ENCODE results near the gene ADD3. TPM values are rescaled to one million over a fixed set of nuclear protein-coding genes. Genes with fewer than 3 reads are reported as not detected.

The ADD3 gene
- total RNA-seq, 1 experiment from 2014 or later: 59.9 TPM

DNA sequence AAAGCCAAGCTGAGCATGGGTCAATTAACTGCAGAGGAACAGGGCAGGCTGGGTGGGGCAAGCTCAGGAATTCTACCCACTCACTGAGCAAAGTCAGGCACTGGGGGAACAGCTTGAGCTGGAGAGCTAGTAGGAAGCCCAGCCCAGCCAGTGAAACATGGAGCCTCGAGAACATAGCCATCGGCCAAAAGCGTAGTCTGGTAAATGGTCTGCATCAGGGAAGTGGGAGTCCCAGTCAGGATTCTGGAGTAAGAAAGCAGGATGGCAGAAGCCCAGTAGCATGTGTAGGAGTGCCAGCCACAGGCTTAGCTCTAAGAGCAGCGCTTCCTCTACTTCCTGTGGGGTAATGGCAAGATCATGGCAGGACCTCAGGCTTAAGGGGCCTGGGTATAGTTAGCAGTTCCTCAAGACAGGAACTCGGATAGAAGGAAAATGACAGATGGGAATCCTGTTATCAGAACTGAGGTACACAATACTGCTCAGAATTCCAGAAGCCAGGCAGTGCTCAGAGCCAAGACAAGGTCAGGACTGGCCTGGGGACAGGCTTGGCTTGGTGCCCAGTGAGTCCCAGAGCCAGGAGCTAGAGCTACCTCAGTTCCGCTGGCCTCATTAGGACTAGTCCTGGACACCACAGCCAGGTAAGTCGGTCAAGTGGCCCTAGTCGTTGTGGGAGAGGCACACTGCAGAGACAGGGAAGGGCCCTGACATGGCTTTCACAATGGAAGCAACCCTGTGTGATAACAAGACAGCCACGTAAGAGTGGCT is 134.3 kb downstream of the ADD3 start:
- no peak overlapping the region for H3K56ac ChIP-seq (ENCODE audit: insufficient read length, low read depth, low read length)
- H2BK12ac ChIP-seq (ENCODE audit: insufficient read length, low read depth, low read length): no peak overlapping the region
- Mint-ChIP-seq H3K36me3 (ENCODE audit: insufficient read depth in 1 of 3, low read depth in 3 of 3) (no peaks in the 10 kb centered on the region), H3K27me3 (ENCODE audit: low read depth) (peaks cover 36% of the 10 kb centered on the region), H3K9me3 (no peaks in the 10 kb centered on the region), H3K4me1 (peaks cover 2 to 7% of the 10 kb centered on the region in 2 experiments; a peak in 3 of 4 replicates), H3K4me3 (no peak overlapping the region), H3K27ac (no peak overlapping the region; a peak in 1 of 7 replicates)
- WGBS (ENCODE audit: extremely low coverage, insufficient read length, low lambda C conversion rate): no CpG with 5 or more reads among the region's 9 CpGs
- H4K91ac ChIP-seq (ENCODE audit: insufficient read length, low read depth, low read length): no peak overlapping the region
- no peak overlapping the region for H3K14ac ChIP-seq (ENCODE audit: insufficient read depth, low read length)
- no peak overlapping the region for H3K9ac ChIP-seq (ENCODE audit: extremely low read depth, insufficient read length, low read length)
- H2BK15ac ChIP-seq (ENCODE audit: low read depth, low read length): no peak overlapping the region
- no peak overlapping the region for H4K5ac ChIP-seq (ENCODE audit: insufficient read length, low read depth, low read length)
- no peaks in the 10 kb centered on the region for H3K4me1 ChIP-seq (ENCODE audit: insufficient read depth, low read length)
- H3T11ph ChIP-seq (ENCODE audit: low read length): no peak overlapping the region
- no peak overlapping the region for H2BK5ac ChIP-seq (ENCODE audit: insufficient read length, low read length)
- DNase-seq: no peak
- H3K23ac ChIP-seq (ENCODE audit: insufficient read length, low read depth, low read length): no peak overlapping the region
- no peak overlapping the region for H2BK20ac ChIP-seq (ENCODE audit: low read depth, low read length, poor library complexity, severe bottlenecking)
- H3K4me2 ChIP-seq (ENCODE audit: insufficient read depth, insufficient read length, low read length): no peak overlapping the region
- no peak overlapping the region for H2AK5ac ChIP-seq (ENCODE audit: insufficient read length, low read length)
- H3K18ac ChIP-seq (ENCODE audit: insufficient read length, low read depth, low read length): no peak overlapping the region
- H3K27me3 ChIP-seq (ENCODE audit: insufficient read depth, low read length): no peaks in the 10 kb centered on the region
- H3K27ac ChIP-seq (ENCODE audit: insufficient read length, low read depth, low read length): no peak overlapping the region
- no peak overlapping the region for H4K8ac ChIP-seq (replicated peaks; ENCODE audit: insufficient read length, low read depth, low read length)
- no peaks in the 10 kb centered on the region for H3K9me3 ChIP-seq (ENCODE audit: control insufficient read depth, low read depth, low read length)
- no peaks in the 10 kb centered on the region for H4K20me1 ChIP-seq (ENCODE audit: control insufficient read depth, insufficient read depth, insufficient read length)
- H3K79me2 ChIP-seq (ENCODE audit: insufficient read depth, low read length): no peaks in the 10 kb centered on the region
- no peaks in the 10 kb centered on the region for H3K23me2 ChIP-seq (ENCODE audit: insufficient read length, low read depth, low read length, poor library complexity, severe bottlenecking)
- no peaks in the 10 kb centered on the region for H3K79me1 ChIP-seq (ENCODE audit: insufficient read depth, low read depth, low read length, poor library complexity, severe bottlenecking)
- no peak overlapping the region for H3K4ac ChIP-seq (ENCODE audit: low read depth, low read length)
- no peak overlapping the region for H2AFZ ChIP-seq (ENCODE audit: low read length)
- TF ChIP-seq, protein P1, sequence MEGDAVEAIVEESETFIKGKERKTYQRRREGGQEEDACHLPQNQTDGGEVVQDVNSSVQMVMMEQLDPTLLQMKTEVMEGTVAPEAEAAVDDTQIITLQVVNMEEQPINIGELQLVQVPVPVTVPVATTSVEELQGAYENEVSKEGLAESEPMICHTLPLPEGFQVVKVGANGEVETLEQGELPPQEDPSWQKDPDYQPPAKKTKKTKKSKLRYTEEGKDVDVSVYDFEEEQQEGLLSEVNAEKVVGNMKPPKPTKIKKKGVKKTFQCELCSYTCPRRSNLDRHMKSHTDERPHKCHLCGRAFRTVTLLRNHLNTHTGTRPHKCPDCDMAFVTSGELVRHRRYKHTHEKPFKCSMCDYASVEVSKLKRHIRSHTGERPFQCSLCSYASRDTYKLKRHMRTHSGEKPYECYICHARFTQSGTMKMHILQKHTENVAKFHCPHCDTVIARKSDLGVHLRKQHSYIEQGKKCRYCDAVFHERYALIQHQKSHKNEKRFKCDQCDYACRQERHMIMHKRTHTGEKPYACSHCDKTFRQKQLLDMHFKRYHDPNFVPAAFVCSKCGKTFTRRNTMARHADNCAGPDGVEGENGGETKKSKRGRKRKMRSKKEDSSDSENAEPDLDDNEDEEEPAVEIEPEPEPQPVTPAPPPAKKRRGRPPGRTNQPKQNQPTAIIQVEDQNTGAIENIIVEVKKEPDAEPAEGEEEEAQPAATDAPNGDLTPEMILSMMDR (conservative IDR thresholded peaks at IDR 0.05): no peak
- H2BK120ac ChIP-seq (ENCODE audit: low read depth, low read length, poor library complexity, severe bottlenecking): no peak overlapping the region

Measured in H9 (cell line).